ENCODE data around the gene PRDM16.
"Not testable (repeated sequence)": the region's sequence is repeated elsewhere in the genome, so short reads cannot be mapped to it uniquely, and the experiment has no call there.

The PRDM16 gene

GRCh38 chr1:3148171-3148570 lies 79.2 kb downstream of the PRDM16 start:
- no peak for DNase-seq

GRCh38 chr1:3149277-3149676 lies 80.3 kb downstream of the PRDM16 start:
- DNase-seq = no peak

DNA sequence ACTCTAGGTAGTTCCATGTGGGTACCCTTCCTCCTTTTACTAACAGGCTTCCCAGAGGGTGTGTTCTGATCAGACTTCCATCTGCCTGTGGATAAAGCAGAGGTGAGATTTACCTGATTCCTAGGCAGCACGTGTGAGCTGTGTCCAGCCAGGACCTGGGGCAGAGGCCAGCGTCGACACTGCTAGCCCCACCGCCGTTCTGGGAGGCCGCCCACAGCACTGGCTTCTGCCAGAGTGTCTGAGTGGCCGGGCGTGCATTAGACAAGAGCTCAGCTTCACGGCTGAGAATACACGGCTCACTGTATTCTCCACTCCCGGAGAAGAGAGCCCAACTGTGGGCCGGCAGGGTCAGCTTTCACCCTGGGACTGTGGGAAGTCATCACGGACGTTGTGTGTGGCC lies 82.5 kb downstream of the PRDM16 start:
- no peak for DNase-seq

- DNase-seq = no peak
Measured at GRCh38 chr1:3152143-3152542, 83.1 kb downstream of the PRDM16 start.

DNA sequence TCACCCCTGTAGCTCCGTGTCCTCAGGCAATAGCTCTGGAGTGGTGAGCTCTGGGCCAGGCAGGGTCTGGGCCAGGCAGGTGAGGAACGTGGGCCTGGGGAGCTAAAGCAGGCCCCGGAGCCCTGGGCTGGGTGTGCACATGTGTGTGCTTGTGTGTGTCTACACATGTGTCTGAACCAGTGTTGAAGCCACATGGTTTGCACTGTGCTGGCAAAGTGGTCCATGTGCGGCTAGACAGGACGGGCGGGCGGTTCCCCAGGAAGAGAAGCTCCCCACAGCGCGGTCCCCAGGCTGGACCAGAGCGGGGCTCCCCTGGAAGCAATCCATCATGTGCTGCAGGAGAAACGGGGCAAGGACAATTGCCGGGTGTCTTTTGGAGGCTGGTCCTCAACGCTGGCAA lies 84.2 kb downstream of the PRDM16 start:
- no peak for DNase-seq

DNA sequence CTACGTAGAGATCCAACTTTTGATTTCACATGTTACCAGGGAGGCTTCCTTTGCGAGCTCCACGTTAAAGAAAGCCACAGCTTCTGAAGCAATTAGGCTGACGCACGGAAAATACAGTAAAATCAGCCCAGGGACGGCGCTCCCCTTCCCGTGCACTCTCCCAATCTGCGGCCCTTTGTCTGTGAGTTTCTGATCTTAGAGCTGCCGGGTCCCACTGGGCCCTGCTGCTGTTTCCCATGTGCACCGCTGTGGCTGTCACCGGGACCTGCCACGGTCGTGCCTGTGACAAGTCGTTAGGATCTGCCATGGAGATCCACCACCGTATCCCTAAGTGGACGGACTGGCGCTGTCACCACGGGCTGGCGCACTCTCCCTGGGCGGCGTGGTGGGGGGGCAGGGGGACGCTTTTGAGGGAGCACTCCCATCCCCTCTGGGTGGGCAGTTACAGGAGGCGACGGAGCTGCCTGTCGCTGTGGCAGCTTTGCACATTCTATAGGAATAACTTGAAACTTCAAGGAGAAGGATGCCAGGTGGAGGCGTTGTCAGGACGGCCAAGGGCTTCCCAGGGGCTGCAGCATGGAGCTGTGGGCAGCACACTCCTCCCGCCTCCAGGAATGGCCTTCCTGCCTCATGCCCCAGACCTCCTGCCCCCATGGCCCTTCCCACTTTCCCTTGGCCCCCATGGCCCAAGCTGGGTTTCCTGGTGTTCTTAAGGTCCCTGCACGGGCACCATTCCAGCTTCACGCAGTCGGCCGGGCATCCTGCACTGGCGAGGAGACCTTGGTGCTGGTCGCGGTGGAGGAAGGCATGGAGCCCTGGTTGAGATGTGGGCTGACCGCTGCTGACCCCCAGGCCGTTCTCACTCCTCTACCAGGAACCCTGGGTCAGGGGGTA lies 85.1 kb downstream of the PRDM16 start:
- no peak for DNase-seq

GRCh38 chr1:3155056-3155925 lies 86.3 kb downstream of the PRDM16 start:
- no peak for DNase-seq

DNA sequence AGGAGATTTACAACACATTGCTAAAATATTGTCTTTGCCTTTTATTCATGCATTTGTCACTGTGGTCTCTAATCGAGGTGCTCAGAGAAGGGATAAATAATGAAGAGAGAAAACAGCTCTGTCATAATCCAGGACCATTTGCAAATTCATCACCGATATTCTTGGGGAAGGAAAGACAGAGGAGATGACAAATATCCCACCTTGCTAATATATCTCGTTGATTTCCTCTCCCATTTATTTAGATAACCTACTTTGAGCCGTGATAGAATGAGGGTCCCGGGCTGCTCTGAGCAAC lies 86.9 kb downstream of the PRDM16 start:
- no peak for DNase-seq

DNA sequence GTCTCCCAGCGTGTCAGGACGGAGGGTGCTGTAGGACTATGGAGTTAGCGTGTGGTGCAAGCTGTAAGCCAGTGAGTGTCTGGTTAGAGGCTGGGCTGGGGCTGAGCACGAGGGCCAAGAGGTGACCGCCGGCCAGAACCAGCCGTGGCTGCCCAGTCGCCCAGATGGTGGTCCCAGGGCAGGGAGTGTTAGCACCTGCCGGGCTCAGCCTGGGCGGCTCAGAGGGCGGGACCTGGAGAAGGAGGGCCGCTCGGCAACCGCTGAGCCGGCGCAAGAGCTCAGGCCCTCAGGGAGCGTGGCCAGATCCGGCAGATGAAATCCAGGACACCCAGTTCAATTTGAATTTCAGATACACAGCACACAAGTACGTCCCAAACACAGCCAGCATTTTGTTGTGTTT lies 87.9 kb downstream of the PRDM16 start:
- DNase-seq = no peak

DNA sequence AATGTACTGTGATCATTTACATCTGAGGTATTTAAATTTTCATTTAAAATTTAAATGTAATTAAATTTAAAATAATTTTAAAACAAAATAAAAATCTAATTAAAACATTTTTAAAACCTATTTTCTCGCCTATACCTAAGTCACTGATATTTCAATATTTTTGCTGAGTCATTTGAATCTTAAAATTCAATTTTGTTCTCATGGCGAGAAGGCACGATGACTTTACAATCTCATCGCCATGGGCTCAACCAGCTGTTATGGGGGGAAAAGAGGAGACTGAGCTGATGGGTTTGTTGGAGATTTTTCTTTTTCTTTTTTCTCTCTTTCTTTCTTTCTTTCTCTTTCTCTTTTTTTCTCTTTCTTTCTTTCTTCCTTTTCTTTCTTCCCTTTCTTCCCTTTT lies 89.3 kb downstream of the PRDM16 start:
- no peak for DNase-seq

GRCh38 chr1:3159121-3159520 lies 90.1 kb downstream of the PRDM16 start:
- DNase-seq = no peak

DNA sequence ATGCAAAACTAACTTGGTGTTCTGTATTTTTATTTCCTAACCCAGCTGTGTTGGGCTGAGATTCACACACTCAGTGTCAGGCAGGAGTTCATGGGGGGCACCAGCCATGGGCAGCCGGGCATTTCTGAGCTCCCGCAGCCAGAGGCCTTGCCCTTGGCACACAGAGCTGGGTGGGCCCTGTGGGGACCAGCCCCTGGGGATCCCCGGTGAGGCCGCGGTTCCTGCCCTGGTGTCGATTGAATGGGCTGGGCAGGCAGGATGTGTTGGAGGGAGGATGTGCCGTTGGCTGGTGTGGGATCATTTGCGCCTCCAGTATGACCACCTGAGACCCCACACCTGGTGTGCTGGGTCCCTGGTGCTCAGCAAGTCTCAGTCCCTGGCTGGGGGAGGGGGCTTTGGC lies 91.0 kb downstream of the PRDM16 start:
- DNase-seq = no peak

- no peak for DNase-seq
Measured at GRCh38 chr1:3160647-3161145, 91.7 kb downstream of the PRDM16 start.

GRCh38 chr1:3161176-3161840 lies 92.3 kb downstream of the PRDM16 start:
- no peak for DNase-seq

DNA sequence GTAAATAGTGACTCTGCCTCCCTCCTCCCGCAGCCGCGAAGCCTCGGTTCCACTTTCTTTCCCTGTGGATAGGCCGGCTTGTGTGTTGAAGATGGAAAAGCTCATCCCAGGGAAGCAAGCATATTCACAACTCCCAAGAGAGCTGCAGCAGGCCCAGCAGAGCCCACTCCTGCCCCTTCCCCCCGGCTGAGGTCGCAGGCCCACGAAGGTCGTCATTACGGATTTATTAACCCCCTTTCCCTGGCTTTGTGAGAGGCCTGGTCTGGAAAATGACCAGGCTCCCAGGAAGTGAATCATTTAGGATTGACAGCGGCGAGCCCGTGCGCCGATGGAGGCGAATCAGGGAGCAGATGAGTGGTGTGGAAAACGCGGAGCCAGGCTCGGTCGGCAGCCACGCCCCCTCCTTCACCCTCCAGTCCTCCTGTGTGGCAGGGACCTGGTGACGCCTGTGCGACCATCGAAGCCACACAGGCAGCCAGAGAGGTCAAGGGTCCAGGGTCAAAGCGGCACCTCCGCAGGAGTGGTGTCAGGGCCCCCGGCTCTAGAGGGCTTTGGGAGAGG lies 93.4 kb downstream of the PRDM16 start:
- DNase-seq = no peak

GRCh38 chr1:3163356-3163755 lies 94.4 kb downstream of the PRDM16 start:
- no peak for DNase-seq

GRCh38 chr1:3164671-3165070 lies 95.7 kb downstream of the PRDM16 start:
- DNase-seq = no peak

- not testable (repeated sequence) for DNase-seq
Measured at GRCh38 chr1:3165189-3165588, 96.2 kb downstream of the PRDM16 start.

- no peak for DNase-seq
Measured at GRCh38 chr1:3166206-3166918, 97.4 kb downstream of the PRDM16 start.

GRCh38 chr1:3167255-3167654 lies 98.3 kb downstream of the PRDM16 start:
- DNase-seq = no peak

DNA sequence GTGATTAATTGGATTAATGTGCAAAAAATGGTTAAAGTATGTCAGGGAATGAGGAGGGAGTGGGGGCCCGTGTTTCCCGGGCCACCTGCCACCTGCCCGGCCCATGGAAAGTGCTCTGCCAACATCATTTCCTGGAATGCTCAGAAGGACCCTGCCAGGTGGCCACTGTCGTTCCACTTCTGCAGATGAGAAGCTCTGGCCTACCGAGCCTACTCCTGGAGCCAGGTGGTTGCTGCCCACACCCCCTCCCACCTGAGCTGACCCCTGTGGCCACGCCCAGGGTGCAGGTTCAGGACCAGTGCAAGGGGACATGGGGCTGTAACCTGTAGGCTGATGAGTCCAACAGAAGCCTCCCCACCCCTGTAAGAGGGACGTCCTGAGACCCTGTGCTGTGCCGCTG lies 99.7 kb downstream of the PRDM16 start:
- no peak for DNase-seq

DNA sequence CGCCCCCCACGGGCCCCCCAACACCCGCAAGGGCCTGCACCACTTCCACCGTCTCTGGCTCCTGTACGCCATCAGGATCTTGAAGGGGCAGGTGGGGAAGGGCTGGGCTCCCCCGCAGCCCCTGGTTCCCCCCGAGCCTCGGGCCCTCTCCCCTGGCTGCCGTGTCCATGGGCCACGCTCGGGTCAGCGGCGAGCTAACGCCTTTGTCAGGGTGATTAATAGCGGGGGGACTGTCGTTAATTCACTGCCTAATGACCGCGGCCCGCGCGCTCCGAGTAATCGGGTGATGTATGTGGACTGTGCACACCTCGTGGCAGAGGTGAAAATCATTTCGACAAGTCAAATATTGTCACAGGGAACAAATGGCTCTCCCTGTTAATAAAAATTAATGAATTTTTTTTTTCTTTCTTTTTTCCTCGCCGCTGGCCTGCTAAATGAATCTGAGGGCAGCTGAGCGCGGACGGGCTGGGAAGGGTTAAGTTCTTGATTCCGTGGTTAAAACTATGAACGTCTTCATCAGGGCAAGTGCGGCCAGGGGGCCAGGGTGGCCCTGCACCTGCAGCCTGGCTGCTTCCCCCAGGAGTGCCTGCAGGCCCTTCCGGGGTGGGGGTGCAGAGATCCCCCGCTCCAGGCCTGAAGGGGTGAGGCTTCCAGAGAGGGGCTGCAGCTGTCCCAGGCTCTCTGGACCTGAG lies 100.8 kb downstream of the PRDM16 start:
- DNase-seq = no peak

All from NCI-H1048 (cell line).